Breast epithelium (tissue), 3 donors: ENCODE results near the gene DHRS13.

ENCODE experiments used
- CTCF ChIP-seq, 3 donors: fragments of 450-650 bp; IDR thresholded peaks; one replicate each; pipeline ENCODE4 v1.5.1; 2016 to 2017; ENCODE audit warnings: antibody characterized with exemption in 3 of 3, mild to moderate bottlenecking in 3 of 3, moderate library complexity in 3 of 3
- POLR2AphosphoS5 ChIP-seq, 3 donors: sonication (generic); formaldehyde crosslinking; IDR thresholded peaks; one replicate each; pipeline ENCODE4 v1.6.1; 2017; ENCODE audit warnings: antibody characterized with exemption in 3 of 3

DNA sequence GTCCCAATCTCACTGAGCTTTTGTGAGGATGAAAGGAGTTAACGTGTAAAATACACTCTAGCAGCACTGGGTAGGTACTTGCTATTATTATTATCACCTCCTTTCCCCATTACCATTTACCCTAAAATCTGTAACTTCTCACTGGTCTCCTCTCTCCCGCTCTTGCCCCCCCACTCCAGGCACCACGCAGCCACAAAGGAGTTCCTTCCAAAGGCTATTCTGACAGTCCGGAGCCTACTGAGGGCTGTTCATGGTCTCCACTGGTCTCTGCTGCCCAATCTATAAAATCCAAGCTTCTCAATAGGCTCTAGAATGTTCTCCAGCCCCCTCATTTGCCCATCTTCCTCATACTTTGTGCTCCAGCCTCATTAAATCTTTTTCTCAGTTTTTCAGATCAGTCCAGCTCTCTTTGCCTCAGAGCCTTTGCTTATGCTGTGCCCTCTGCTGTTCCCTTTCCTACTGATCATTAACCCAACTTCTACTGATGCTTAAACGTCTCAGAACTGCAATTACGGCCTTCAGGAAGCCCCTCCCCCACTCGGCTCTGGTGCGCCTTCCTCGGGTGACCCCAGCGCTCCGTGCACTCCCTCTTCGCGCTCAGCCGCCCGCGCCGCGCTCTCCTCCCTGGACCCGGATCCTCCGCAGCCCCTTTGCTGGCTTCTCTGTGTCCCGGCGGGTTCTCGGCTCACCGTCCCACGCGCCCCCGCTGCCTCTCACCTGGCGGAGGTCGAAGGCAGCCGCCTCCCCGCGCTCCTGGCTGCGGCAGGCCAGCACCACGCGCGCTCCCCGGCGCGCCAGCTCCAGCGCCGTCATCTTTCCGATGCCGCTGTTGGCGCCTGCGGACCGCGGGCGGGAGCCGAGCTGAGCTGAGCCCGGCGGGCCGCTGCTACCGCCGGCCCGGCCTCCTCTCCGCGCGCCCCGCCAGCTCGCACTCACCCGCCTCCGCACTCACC, 737 bp downstream of the DHRS13 start:
- no peak for TF ChIP-seq POLR2AphosphoS5 (IDR thresholded peaks at IDR 0.05)
- TF ChIP-seq CTCF (IDR thresholded peaks at IDR 0.05): no peak
